Measurements from ENCODE around the gene TMEM141. TPM values are rescaled to one million over a fixed set of nuclear protein-coding genes. Genes with fewer than 3 reads are reported as not detected.
"Not testable (repeated sequence)": the region's sequence is repeated elsewhere in the genome, so short reads cannot be mapped to it uniquely, and the experiment has no call there.

TMEM141 gene
- total and polyA plus RNA-seq, 2 of the 8 experiments (the other 6 are each of a cell fraction or from before 2014, with no cell fraction given) = 51.1 to 137 TPM

GRCh38 chr9:136796775-136797347, 5.7 kb downstream of the TMEM141 start:
- H2AFZ ChIP-seq (ENCODE audit: low read length); H2BK12ac ChIP-seq (ENCODE audit: low read depth, low read length); H4K91ac ChIP-seq (replicated peaks; ENCODE audit: insufficient read length, low read length); H3K14ac ChIP-seq (ENCODE audit: insufficient read length); H3K4me3 ChIP-seq (ENCODE audit: extremely low read depth in 1 of 4, insufficient read depth in 2 of 4, low read depth in 3 of 4, low read length in 4 of 4); H2BK20ac ChIP-seq (ENCODE audit: low read length); DNase-seq (ENCODE audit: low read depth in 1 of 2, low spot score in 2 of 2); H3K9me3 ChIP-seq (ENCODE audit: insufficient read depth in 2 of 2, low read depth in 1 of 2, low read length in 1 of 2); H3K27ac ChIP-seq (ENCODE audit: low read depth, low read length); H3K4me2 ChIP-seq (ENCODE audit: insufficient read depth in 1 of 2, low read depth in 2 of 2, low read length in 2 of 2); H3K18ac ChIP-seq (ENCODE audit: extremely low read depth, low read length); H3K56ac ChIP-seq (replicated peaks; ENCODE audit: insufficient read length, low read depth, low read length); H3K4ac ChIP-seq (replicated peaks; ENCODE audit: insufficient read length, low read depth, low read length); H2BK15ac ChIP-seq (ENCODE audit: low read length); H4K20me1 ChIP-seq (replicated peaks in 1 of 2; ENCODE audit: control insufficient read depth in 1 of 2, insufficient read depth in 2 of 2, low read length in 2 of 2); H3K36me3 ChIP-seq (ENCODE audit: control insufficient read depth in 2 of 4, insufficient read depth in 4 of 4, low read length in 3 of 4); H4K8ac ChIP-seq (ENCODE audit: extremely low read depth, insufficient read depth, low read length); H3K79me1 ChIP-seq (ENCODE audit: low read depth, low read length); H2BK5ac ChIP-seq (ENCODE audit: low read depth, low read length); H4K5ac ChIP-seq (ENCODE audit: insufficient read length, low read depth, low read length); H3K23ac ChIP-seq (ENCODE audit: insufficient read length); H3K9ac ChIP-seq (replicated peaks in 1 of 4; ENCODE audit: extremely low read depth in 1 of 4, low read depth in 3 of 4, low read length in 3 of 4); H3K79me2 ChIP-seq (ENCODE audit: control insufficient read depth in 1 of 2, insufficient read depth in 2 of 2, low read length in 2 of 2); FAIRE-seq; H2AK5ac ChIP-seq (ENCODE audit: low read depth, low read length); H2BK120ac ChIP-seq (replicated peaks; ENCODE audit: low read depth, low read length): not testable (repeated sequence)
- H3K27me3 ChIP-seq (replicated peaks in 1 of 4; ENCODE audit: control insufficient read depth in 3 of 4, extremely low read depth in 1 of 4, insufficient read depth in 3 of 4, low read length in 3 of 4) = peaks cover 0 to 16% (median 10%) of the 10 kb centered on the region in 4 experiments; a peak in 5 of 7 replicates
- ChIA-PET POLR2A (ENCODE audit: partially characterized antibody) (interaction anchor here (1.6 kb wide), 1 partner anchor 10 kb away, joined by 5 read pairs; no protein-coding TSS in a partner anchor), CTCF (ENCODE audit: partially characterized antibody) (interaction anchor here (0.6 to 1.2 kb wide), 3 partner anchors 9 to 647 kb away, joined by 3 to 4 read pairs (median 3); no protein-coding TSS in a partner anchor)
- peaks cover 15% of the 10 kb centered on the region; the same call in 1 of the 2 replicates for H3K23me2 ChIP-seq (ENCODE audit: low read depth, low read length)
- WGBS, 2 experiments (ENCODE audit: extremely low coverage in 1 of 2, insufficient coverage in 1 of 2, insufficient read length in 1 of 2, insufficient replicate concordance in 2 of 2, low coverage in 1 of 2, low lambda C conversion rate in 2 of 2, missing lambda C conversion rate in 1 of 2) = 70% methylated on average over 10 of the region's 10 CpGs; no CpG with 5 or more reads in 1 of the 2 experiments
- peaks cover 0 to 19% (median 13%) of the 10 kb centered on the region in 4 experiments; a peak in 6 of 7 replicates for H3K4me1 ChIP-seq (replicated peaks in 1 of 4; ENCODE audit: control insufficient read depth in 3 of 4, insufficient read depth in 4 of 4, low read length in 3 of 4)

Measured in H1 (cell line).